H1 (cell line): Measurements from ENCODE around the gene PAX6. TPM values are rescaled to one million over a fixed set of nuclear protein-coding genes. Genes with fewer than 3 reads are reported as not detected.

Source experiments
- CTCF ChIA-PET: fragments of 300-600 bp; sonication (Branson Sonifier 250); formaldehyde crosslinking; loops from one replicate; lab custom pipeline; 2021; ENCODE audit not compliant: partially characterized antibody; lab: Charles Lee
- POLR2A ChIA-PET: fragments of 300-600 bp; sonication (Branson Sonifier 250); formaldehyde crosslinking; loops from one replicate; lab custom pipeline; 2021; ENCODE audit warnings: inconsistent platforms; ENCODE audit not compliant: partially characterized antibody; lab: Charles Lee
- DNase-seq, 2 experiments: peaks; one replicate each; pipeline versions ENCODE4 v3.0.0 to v3.0.0-alpha.2; 2010 to 2022; ENCODE audit warnings: low spot score in 2 of 2, low read depth in 1 of 2, mixed read lengths in 1 of 2
- FAIRE-seq: peaks from 2 replicates; lab custom pipeline; 2011; peaks lifted over from hg19 to GRCh38; lab: Jason Lieb, UNC
- H2AFZ ChIP-seq: 2 replicates; pipeline ENCODE4 v1.8.1; 2012; ENCODE audit warnings: low read length, inconsistent platforms
- H2AK5ac ChIP-seq: 2 replicates; pipeline ENCODE4 v1.6.1; 2013; ENCODE audit warnings: low read depth, low read length
- H2BK120ac ChIP-seq: replicated peaks from 2 replicates; pipeline ENCODE3; 2013; ENCODE audit warnings: low read depth, low read length, inconsistent platforms
- H2BK12ac ChIP-seq: 2 replicates; pipeline ENCODE4 v1.6.1; 2013; ENCODE audit warnings: low read depth, low read length
- H2BK15ac ChIP-seq: 2 replicates; pipeline ENCODE4 v1.6.1; 2013; ENCODE audit warnings: low read length
- H2BK20ac ChIP-seq: 2 replicates; pipeline ENCODE4 v1.6.1; 2013; ENCODE audit warnings: low read length
- H2BK5ac ChIP-seq: 2 replicates; pipeline ENCODE4 v1.6.1; 2013; ENCODE audit warnings: low read depth, low read length
- H3K14ac ChIP-seq: 2 replicates; pipeline ENCODE4 v1.6.1; 2013; ENCODE audit warnings: inconsistent platforms; ENCODE audit not compliant: insufficient read length
- H3K18ac ChIP-seq: 2 replicates; pipeline ENCODE4 v1.6.1; 2013; ENCODE audit warnings: low read length; ENCODE audit errors: extremely low read depth
- H3K23ac ChIP-seq: 2 replicates; pipeline ENCODE4 v1.6.1; 2013; ENCODE audit warnings: inconsistent platforms; ENCODE audit not compliant: insufficient read length
- H3K23me2 ChIP-seq: 2 replicates; pipeline ENCODE4 v1.6.1; 2013; ENCODE audit warnings: low read depth, low read length
- H3K27ac ChIP-seq: 2 replicates; pipeline ENCODE4 v1.6.1; 2011; ENCODE audit warnings: low read depth, low read length, inconsistent platforms
- H3K27me3 ChIP-seq, 4 experiments: replicated peaks in 1 of 4; 1 replicate in 1 of 4; 2 replicates in 3 of 4; pipeline versions ENCODE4 v1.6.1 to v1.8.1; 2011 to 2013; ENCODE audit warnings: low read length in 3 of 4, mild to moderate bottlenecking in 3 of 4, inconsistent platforms in 2 of 4, mixed read lengths in 2 of 4, moderate library complexity in 1 of 4; ENCODE audit not compliant: control insufficient read depth in 3 of 4, insufficient read depth in 3 of 4; ENCODE audit errors: extremely low read depth in 1 of 4
- H3K36me3 ChIP-seq, 4 experiments: 2 replicates each; pipeline versions ENCODE4 v1.6.1 to v1.8.1; 2011 to 2013; ENCODE audit warnings: mild to moderate bottlenecking in 4 of 4, low read length in 3 of 4, moderate library complexity in 2 of 4, control low read depth in 1 of 4, inconsistent platforms in 1 of 4; ENCODE audit not compliant: insufficient read depth in 4 of 4, control insufficient read depth in 2 of 4
- H3K4ac ChIP-seq: replicated peaks from 2 replicates; pipeline ENCODE3; 2013; ENCODE audit warnings: low read length, low read depth, mixed read lengths, inconsistent platforms; ENCODE audit not compliant: insufficient read length
- H3K4me1 ChIP-seq, 4 experiments: replicated peaks in 1 of 4; 1 replicate in 1 of 4; 2 replicates in 3 of 4; pipeline versions ENCODE4 v1.6.1 to v1.8.1; 2011 to 2013; ENCODE audit warnings: low read length in 3 of 4, inconsistent platforms in 2 of 4, mixed read lengths in 1 of 4; ENCODE audit not compliant: insufficient read depth in 4 of 4, control insufficient read depth in 3 of 4
- H3K4me2 ChIP-seq, 2 experiments: 2 replicates each; pipeline versions ENCODE4 v1.6.1 to v1.8.1; 2011 to 2013; ENCODE audit warnings: low read depth in 2 of 2, low read length in 2 of 2, control low read depth in 1 of 2, inconsistent platforms in 1 of 2, mild to moderate bottlenecking in 1 of 2; ENCODE audit not compliant: insufficient read depth in 1 of 2
- H3K4me3 ChIP-seq, 4 experiments: fragments of 200-600, 300-600 bp in 1 of 4; sonication (generic), shearing (Covaris generic), sonication (Bioruptor Twin) in 1 of 4; 2 replicates each; pipeline versions ENCODE4 v1.5.1 to v1.8.1; 2011 to 2016; ENCODE audit warnings: low read length in 4 of 4, low read depth in 3 of 4, control low read depth in 2 of 4, inconsistent platforms in 2 of 4, mild to moderate bottlenecking in 2 of 4, mixed read lengths in 1 of 4, moderate library complexity in 1 of 4; ENCODE audit not compliant: insufficient read depth in 2 of 4; ENCODE audit errors: extremely low read depth in 1 of 4
- H3K56ac ChIP-seq: replicated peaks from 2 replicates; pipeline ENCODE3; 2013; ENCODE audit warnings: low read depth, mild to moderate bottlenecking, mixed read lengths, low read length, inconsistent platforms; ENCODE audit not compliant: insufficient read length
- H3K79me1 ChIP-seq: 2 replicates; pipeline ENCODE4 v1.6.1; 2013; ENCODE audit warnings: low read depth, low read length, control low read depth
- H3K79me2 ChIP-seq, 2 experiments: 2 replicates each; pipeline versions ENCODE4 v1.6.1 to v1.8.1; 2012 to 2013; ENCODE audit warnings: low read length in 2 of 2, mild to moderate bottlenecking in 2 of 2, inconsistent platforms in 1 of 2; ENCODE audit not compliant: insufficient read depth in 2 of 2, control insufficient read depth in 1 of 2
- H3K9ac ChIP-seq, 4 experiments: replicated peaks in 1 of 4; 1 replicate in 1 of 4; 2 replicates in 3 of 4; pipeline versions ENCODE4 v1.6.1 to v1.8.1; 2011 to 2013; ENCODE audit warnings: low read depth in 3 of 4, low read length in 3 of 4, control low read depth in 2 of 4, mild to moderate bottlenecking in 2 of 4, moderate library complexity in 2 of 4, inconsistent platforms in 1 of 4; ENCODE audit errors: extremely low read depth in 1 of 4
- H3K9me3 ChIP-seq, 2 experiments: 2 replicates each; pipeline versions ENCODE4 v1.6.1 to v1.8.1; 2012 to 2013; ENCODE audit warnings: mild to moderate bottlenecking in 2 of 2, moderate library complexity in 2 of 2, control low read depth in 1 of 2, inconsistent platforms in 1 of 2, low read depth in 1 of 2, low read length in 1 of 2, mixed read lengths in 1 of 2; ENCODE audit not compliant: insufficient read depth in 2 of 2
- H4K20me1 ChIP-seq, 2 experiments: replicated peaks in 1 of 2; 2 replicates each; pipeline versions ENCODE3 to v1.8.1; 2011 to 2013; ENCODE audit warnings: inconsistent platforms in 2 of 2, low read length in 2 of 2, mild to moderate bottlenecking in 1 of 2; ENCODE audit not compliant: insufficient read depth in 2 of 2, control insufficient read depth in 1 of 2
- H4K5ac ChIP-seq: 2 replicates; pipeline ENCODE4 v1.6.1; 2013; ENCODE audit warnings: low read length, low read depth, mixed read lengths, inconsistent platforms; ENCODE audit not compliant: insufficient read length
- H4K8ac ChIP-seq: 2 replicates; pipeline ENCODE4 v1.8.0; 2013; ENCODE audit warnings: mild to moderate bottlenecking, moderate library complexity, low read length, inconsistent platforms; ENCODE audit not compliant: insufficient read depth; ENCODE audit errors: extremely low read depth
- H4K91ac ChIP-seq: replicated peaks from 2 replicates; pipeline ENCODE3; 2013; ENCODE audit warnings: low read length, mixed read lengths, inconsistent platforms; ENCODE audit not compliant: insufficient read length
- ASH2L ChIP-seq: fragments of 200-600, 300-600 bp; sonication (generic); IDR thresholded peaks from one replicate; pipeline ENCODE4 v1.7.1; 2017; ENCODE audit warnings: low read length
- CHD1 ChIP-seq: IDR thresholded peaks from 2 replicates; pipeline ENCODE4 v1.6.1; 2012; ENCODE audit warnings: low read depth, low read length, improper control_type of control experiment
- EZH2 ChIP-seq: fragments of 200-600 bp; sonication (generic); IDR thresholded peaks from 2 replicates; pipeline ENCODE4 v1.7.1; 2012; ENCODE audit warnings: low read depth, mild to moderate bottlenecking, moderate library complexity, low read length, inconsistent platforms; ENCODE audit not compliant: severe bottlenecking
- JUND ChIP-seq: IDR thresholded peaks from 2 replicates; pipeline ENCODE4 v1.6.1; 2011; ENCODE audit warnings: mild to moderate bottlenecking, improper control_type of control experiment, low read length
- KDM4A ChIP-seq: IDR thresholded peaks from one replicate; pipeline ENCODE4 v1.7.1; 2012; ENCODE audit warnings: low read depth, mild to moderate bottlenecking, moderate library complexity, low read length, inconsistent platforms; ENCODE audit not compliant: severe bottlenecking
- MAFK ChIP-seq: IDR thresholded peaks from 2 replicates; pipeline ENCODE4 v1.6.1; 2012; ENCODE audit warnings: low read depth, mild to moderate bottlenecking, improper control_type of control experiment, low read length
- SIN3A ChIP-seq, 2 experiments: IDR thresholded peaks in 1 of 2; conservative IDR thresholded peaks in 1 of 2; 2 replicates each; pipeline ENCODE4 v1.6.1; 2011 to 2012; ENCODE audit warnings: low read length in 2 of 2, improper control_type of control experiment in 1 of 2, low read depth in 1 of 2, mild to moderate bottlenecking in 1 of 2
- TAF1 ChIP-seq: IDR thresholded peaks from 2 replicates; pipeline ENCODE4 v1.6.1; 2011; ENCODE audit warnings: mild to moderate bottlenecking, low read depth, low read length
- WGBS, 2 experiments: shearing (Covaris generic) in 1 of 2; methylation state at CpG; one replicate each; pipeline versions ENCODE4 v1.1.6 to v1.1.7; 2013 to 2015; ENCODE audit warnings: low lambda C conversion rate in 2 of 2, mixed read lengths in 2 of 2, inconsistent platforms in 1 of 2, low coverage in 1 of 2, missing lambda C conversion rate in 1 of 2; ENCODE audit not compliant: insufficient replicate concordance in 2 of 2, insufficient coverage in 1 of 2, insufficient read length in 1 of 2; ENCODE audit errors: extremely low coverage in 1 of 2, missing lambda C conversion rate in 1 of 2; 5-methylcytosine and 5-hydroxymethylcytosine counted together
- polyA plus RNA-seq, 7 experiments: library from polyadenylated mRNA; depleted of rRNA in 3 of 7; stranded (reverse) in 5 of 7; unstranded in 2 of 7; fragments of >200 nt in 5 of 7; fragments of 200-250 nt in 2 of 7; gene quantifications; 1 replicate in 5 of 7; 2 replicates in 1 of 7; 4 replicates in 1 of 7; pipeline versions ENCODE4 v1.2.1 to v1.2.3, GENCODE V29; 2011 to 2013; ENCODE audit warnings: missing spikeins in 2 of 7, mixed read lengths in 2 of 7
- total RNA-seq: library from RNA; stranded (reverse); fragmentation: NEBNext Ultra II Directional; extraction: Animal tissue kit (Norgen Biotek cat#: 25700); gene quantifications from 2 replicates; pipeline ENCODE4 v1.2.1, GENCODE V29; 2021

PAX6 gene
- total and polyA plus RNA-seq, 2 of the 8 experiments (the other 6 are each of a cell fraction or from before 2014, with no cell fraction given) = 0.30 to 0.65 TPM

DNA sequence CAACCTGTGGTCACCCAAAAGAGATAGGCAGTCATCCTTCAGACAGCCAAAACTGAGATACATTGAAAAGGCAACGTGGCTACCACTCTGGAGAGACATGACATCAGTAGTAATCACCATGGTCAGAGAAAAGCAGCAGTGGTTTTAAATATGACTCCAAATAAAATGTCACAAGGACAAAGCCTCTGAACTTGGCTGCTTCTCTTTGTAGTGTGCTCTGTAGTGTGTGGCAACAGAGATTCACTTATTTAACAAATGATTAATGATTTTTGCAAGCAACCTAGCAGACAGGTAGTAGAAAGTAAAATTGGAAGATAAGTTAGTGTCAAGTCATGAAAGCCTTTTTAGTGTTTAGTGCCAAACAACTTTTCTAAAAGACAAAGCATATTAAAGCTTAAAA lies 63.5 kb downstream of the PAX6 start:
- H3K79me1 ChIP-seq = no peaks in the 10 kb centered on the region
- H3K4me2 ChIP-seq = no peak overlapping the region
- no peak overlapping the region for H3K4me3 ChIP-seq
- H4K20me1 ChIP-seq = no peaks in the 10 kb centered on the region
- H3K18ac ChIP-seq = no peak overlapping the region
- H3K23me2 ChIP-seq = no peaks in the 10 kb centered on the region
- no peak overlapping the region for H4K8ac ChIP-seq
- H3K23ac ChIP-seq = no peak overlapping the region
- H3K27ac ChIP-seq = no peak overlapping the region
- no peaks in the 10 kb centered on the region for H3K9me3 ChIP-seq
- no peak overlapping the region for H4K91ac ChIP-seq
- H3K14ac ChIP-seq = no peak overlapping the region
- no peak overlapping the region for H2BK120ac ChIP-seq
- H2BK15ac ChIP-seq = no peak overlapping the region
- H2BK20ac ChIP-seq = no peak overlapping the region
- no peaks in the 10 kb centered on the region for H3K36me3 ChIP-seq
- TF ChIP-seq CHD1 = no peak
- TF ChIP-seq ASH2L = no peak
- no peak for TF ChIP-seq KDM4A
- TF ChIP-seq JUND = no peak
- TF ChIP-seq MAFK = no peak
- TF ChIP-seq EZH2 = no peak
- no peak for TF ChIP-seq SIN3A (conservative IDR thresholded peaks at IDR 0.05 in 1 of 2, IDR thresholded peaks at IDR 0.05 in 1 of 2; ENCODE audit: low read depth in 1 of 2, low read length in 2 of 2)
- TF ChIP-seq TAF1 = no peak
- H3K9ac ChIP-seq = no peak overlapping the region
- H4K5ac ChIP-seq = no peak overlapping the region
- no peaks in the 10 kb centered on the region for H3K27me3 ChIP-seq
- no peak for FAIRE-seq
- ChIA-PET CTCF (interaction anchor here (1.1 to 1.3 kb wide), 2 partner anchors 104 to 211 kb away, joined by 3 to 6 read pairs; no protein-coding TSS in a partner anchor), POLR2A (interaction anchor here (0.6 kb wide), 1 partner anchor 36 kb away, joined by 3 read pairs; no protein-coding TSS in a partner anchor)
- no peak overlapping the region for H3K56ac ChIP-seq
- no peak overlapping the region for H2AFZ ChIP-seq
- no peak overlapping the region for H3K4ac ChIP-seq
- H2BK12ac ChIP-seq = no peak overlapping the region
- DNase-seq = no peak
- H3K79me2 ChIP-seq = no peaks in the 10 kb centered on the region
- H3K4me1 ChIP-seq = no peaks in the 10 kb centered on the region
- H2BK5ac ChIP-seq = no peak overlapping the region
- WGBS, 2 experiments = 88% methylated on average over 1 of the region's 1 CpG; no CpG with 5 or more reads in 1 of the 2 experiments
- H2AK5ac ChIP-seq = no peak overlapping the region
